Epithelial cell of esophagus (primary cell): ENCODE results near the gene SLC10A2.
"Not testable (repeated sequence)": the region's sequence is repeated elsewhere in the genome, so short reads cannot be mapped to it uniquely, and the experiment has no call there.

Experiments used
- DNase-seq: peaks from one replicate; pipeline ENCODE4 v3.0.0; 2010; ENCODE audit warnings: low read depth
- H3K4me3 ChIP-seq: 2 replicates; pipeline ENCODE4 v1.5.1; 2011; ENCODE audit warnings: mild to moderate bottlenecking, low read length, control low read depth
- TF ChIP-seq, protein P1 (sequence below): IDR thresholded peaks from 2 replicates; pipeline ENCODE4 v1.5.1; 2011; ENCODE audit warnings: low read depth, mild to moderate bottlenecking, low read length, control low read depth, inconsistent platforms; ENCODE audit not compliant: insufficient read depth; ENCODE audit errors: missing control alignments

Gene SLC10A2

DNA sequence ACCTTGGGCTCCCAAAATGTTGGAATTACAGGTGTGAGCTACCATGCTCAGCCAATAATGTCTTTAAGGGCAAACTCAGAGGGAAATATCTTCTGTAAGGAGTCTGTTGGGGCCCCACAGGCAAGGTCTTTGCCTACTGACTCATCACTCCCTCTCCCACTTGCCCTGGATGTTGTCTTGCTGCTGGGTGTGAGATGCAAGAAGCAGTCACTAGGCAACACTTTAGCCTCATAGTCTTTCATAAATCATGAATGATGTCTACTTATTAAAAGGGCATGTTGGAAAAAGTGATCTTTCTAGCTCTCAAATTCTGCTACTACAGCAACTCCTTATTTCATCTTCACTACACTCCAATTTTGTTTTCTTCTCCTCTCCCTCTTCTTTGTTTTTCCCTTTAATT is 34.6 kb upstream of the SLC10A2 start:
- TF ChIP-seq, protein P1, sequence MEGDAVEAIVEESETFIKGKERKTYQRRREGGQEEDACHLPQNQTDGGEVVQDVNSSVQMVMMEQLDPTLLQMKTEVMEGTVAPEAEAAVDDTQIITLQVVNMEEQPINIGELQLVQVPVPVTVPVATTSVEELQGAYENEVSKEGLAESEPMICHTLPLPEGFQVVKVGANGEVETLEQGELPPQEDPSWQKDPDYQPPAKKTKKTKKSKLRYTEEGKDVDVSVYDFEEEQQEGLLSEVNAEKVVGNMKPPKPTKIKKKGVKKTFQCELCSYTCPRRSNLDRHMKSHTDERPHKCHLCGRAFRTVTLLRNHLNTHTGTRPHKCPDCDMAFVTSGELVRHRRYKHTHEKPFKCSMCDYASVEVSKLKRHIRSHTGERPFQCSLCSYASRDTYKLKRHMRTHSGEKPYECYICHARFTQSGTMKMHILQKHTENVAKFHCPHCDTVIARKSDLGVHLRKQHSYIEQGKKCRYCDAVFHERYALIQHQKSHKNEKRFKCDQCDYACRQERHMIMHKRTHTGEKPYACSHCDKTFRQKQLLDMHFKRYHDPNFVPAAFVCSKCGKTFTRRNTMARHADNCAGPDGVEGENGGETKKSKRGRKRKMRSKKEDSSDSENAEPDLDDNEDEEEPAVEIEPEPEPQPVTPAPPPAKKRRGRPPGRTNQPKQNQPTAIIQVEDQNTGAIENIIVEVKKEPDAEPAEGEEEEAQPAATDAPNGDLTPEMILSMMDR = no peak
- DNase-seq = peak; percentile 60
- H3K4me3 ChIP-seq = no peak overlapping the region

DNA sequence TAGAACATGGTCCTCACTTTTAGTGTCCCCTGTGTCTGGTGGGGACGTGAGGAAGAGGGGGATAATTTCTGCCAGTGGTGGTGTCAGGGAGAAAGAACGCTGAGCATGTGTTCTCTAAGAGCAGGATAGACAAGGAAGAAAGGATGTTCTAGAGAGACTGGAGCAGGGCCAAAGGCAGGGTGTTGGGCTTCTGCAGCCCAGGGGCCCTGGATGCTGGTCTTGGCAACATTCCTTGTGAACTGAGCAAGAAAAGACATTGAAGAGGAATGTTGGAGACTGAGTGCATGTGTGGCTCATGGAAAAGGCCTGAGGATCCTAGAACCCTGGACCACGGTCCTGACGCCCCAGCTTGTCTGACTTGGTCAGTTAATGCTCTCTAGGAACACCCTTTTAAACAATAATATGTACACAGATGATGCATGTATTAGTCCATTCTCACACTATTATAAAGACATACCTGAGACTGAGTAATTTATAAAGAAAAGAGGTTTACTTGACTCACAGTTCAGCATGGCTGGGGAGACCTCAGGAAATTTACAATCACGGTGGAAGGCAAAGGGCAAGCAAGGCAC is 33.6 kb upstream of the SLC10A2 start:
- peak; percentile 65 for DNase-seq
- TF ChIP-seq, protein P1 = no peak
- H3K4me3 ChIP-seq = no peak overlapping the region

- no peak for DNase-seq
- TF ChIP-seq, protein P1 = no peak
- H3K4me3 ChIP-seq = no peak overlapping the region
These were observed 32.3 kb upstream of the SLC10A2 start for GRCh38 chr13:103098535-103098934.

GRCh38 chr13:103097366-103097928 is 31.2 kb upstream of the SLC10A2 start:
- TF ChIP-seq, protein P1 = no peak
- DNase-seq = no peak
- no peak overlapping the region for H3K4me3 ChIP-seq

DNA sequence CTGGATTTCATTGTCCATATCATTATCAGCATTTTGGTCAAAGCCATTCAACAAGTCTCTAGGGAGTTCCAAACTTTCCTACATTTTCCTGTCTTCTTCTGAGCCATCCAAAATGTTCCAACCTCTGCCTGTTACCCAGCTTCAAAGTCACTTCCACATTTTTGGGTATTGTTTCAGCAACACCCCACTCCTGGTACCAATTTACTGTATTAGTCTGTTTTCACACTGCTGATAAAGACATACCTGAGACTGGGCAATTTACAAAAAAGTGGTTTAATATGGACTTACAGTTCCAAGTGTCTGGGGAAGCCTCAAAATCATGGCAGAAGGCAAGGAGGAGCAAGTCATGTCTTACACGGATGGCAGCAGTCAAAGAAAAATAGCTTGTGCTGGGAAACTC is 27.4 kb upstream of the SLC10A2 start:
- H3K4me3 ChIP-seq, DNase-seq: not testable (repeated sequence)

DNA sequence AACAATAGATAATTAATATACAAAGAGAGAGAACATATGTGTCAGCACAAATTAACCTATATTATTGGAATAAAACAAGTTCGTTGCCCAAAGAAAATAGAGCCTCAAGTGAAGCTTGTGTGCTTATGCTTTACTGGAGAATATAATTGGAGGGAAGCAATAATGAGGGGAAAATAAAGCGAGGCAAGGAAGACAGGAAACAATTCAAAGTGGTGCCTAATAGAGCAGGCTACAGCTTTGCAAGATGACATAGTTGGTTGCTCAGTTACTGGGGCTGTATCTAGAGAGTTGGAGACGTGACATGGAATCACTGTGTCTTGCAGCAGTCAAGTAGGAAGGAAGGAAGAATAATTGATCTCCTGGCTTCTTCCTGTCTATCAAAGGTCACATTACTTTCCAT is 21.1 kb upstream of the SLC10A2 start:
- no peak overlapping the region for H3K4me3 ChIP-seq
- no peak for DNase-seq
- TF ChIP-seq, protein P1 = no peak

GRCh38 chr13:103081435-103081834 is 15.2 kb upstream of the SLC10A2 start:
- DNase-seq = no peak
- H3K4me3 ChIP-seq = no peak overlapping the region
- TF ChIP-seq, protein P1 = no peak
